GM12801 (cell line): ENCODE data around the gene UBA1.

Experiments used
- CTCF ChIP-seq: IDR thresholded peaks from one replicate; pipeline ENCODE4 v1.5.1; 2011; ENCODE audit warnings: control low read depth; ENCODE audit not compliant: insufficient read length; ENCODE audit errors: extremely low read depth

The UBA1 gene

GRCh38 chrX:47224896-47225290, 31.3 kb downstream of the UBA1 start:
- no peak for TF ChIP-seq CTCF

- no peak for TF ChIP-seq CTCF
These were observed 32.4 kb downstream of the UBA1 start for GRCh38 chrX:47226071-47226470.

- no peak for TF ChIP-seq CTCF
These were observed 33.1 kb downstream of the UBA1 start for GRCh38 chrX:47226531-47227333.

GRCh38 chrX:47227334-47227583, 33.6 kb downstream of the UBA1 start:
- TF ChIP-seq CTCF, result no peak

GRCh38 chrX:47228550-47229270, 35.1 kb downstream of the UBA1 start:
- no peak for TF ChIP-seq CTCF

GRCh38 chrX:47229427-47229826, 35.8 kb downstream of the UBA1 start:
- TF ChIP-seq CTCF, result no peak

- no peak for TF ChIP-seq CTCF
These were observed 36.7 kb downstream of the UBA1 start for GRCh38 chrX:47230136-47230868.
